ENCODE results near the gene LGI2.
"Not testable (repeated sequence)": the region's sequence is repeated elsewhere in the genome, so short reads cannot be mapped to it uniquely, and the experiment has no call there.

Gene LGI2

GRCh38 chr4:25058796-25059195 is 28.1 kb upstream of the LGI2 start:
- no peak for TF ChIP-seq CTCF (IDR thresholded peaks at IDR 0.05; ENCODE audit: insufficient read depth, low read length, poor library complexity, severe bottlenecking)
- no peak overlapping the region for H3K4me3 ChIP-seq (replicated peaks; ENCODE audit: low read depth, low read length)
- no peaks in the 10 kb centered on the region; the same call in 1 of the 2 replicates for H3K27me3 ChIP-seq (replicated peaks; ENCODE audit: control insufficient read depth, insufficient read depth, low read length)

GRCh38 chr4:25057299-25057698 is 26.6 kb upstream of the LGI2 start:
- no peak for TF ChIP-seq CTCF (IDR thresholded peaks at IDR 0.05; ENCODE audit: insufficient read depth, low read length, poor library complexity, severe bottlenecking)

More at GRCh38 chr4:25058796-25059195, 28.1 kb upstream of the LGI2 start:
- DNase-seq (ENCODE audit: extremely low read depth, insufficient read length) = no peak
- no peaks in the 10 kb centered on the region for H3K36me3 ChIP-seq (ENCODE audit: control insufficient read depth, insufficient read depth, low read length)

GRCh38 chr4:25052037-25052436 is 21.3 kb upstream of the LGI2 start:
- not testable (repeated sequence) for H3K36me3 ChIP-seq (ENCODE audit: control insufficient read depth, insufficient read depth, low read length); H3K4me3 ChIP-seq (replicated peaks; ENCODE audit: low read depth, low read length); DNase-seq (ENCODE audit: extremely low read depth, insufficient read length); H3K27me3 ChIP-seq (replicated peaks; ENCODE audit: control insufficient read depth, insufficient read depth, low read length)

More at GRCh38 chr4:25057299-25057698, 26.6 kb upstream of the LGI2 start:
- no peaks in the 10 kb centered on the region for H3K36me3 ChIP-seq (ENCODE audit: control insufficient read depth, insufficient read depth, low read length)
- no peaks in the 10 kb centered on the region; the same call in 1 of the 2 replicates for H3K27me3 ChIP-seq (replicated peaks; ENCODE audit: control insufficient read depth, insufficient read depth, low read length)
- no peak for DNase-seq (ENCODE audit: extremely low read depth, insufficient read length)
- H3K4me3 ChIP-seq (replicated peaks; ENCODE audit: low read depth, low read length) = no peak overlapping the region

GRCh38 chr4:25051534-25051933 is 20.8 kb upstream of the LGI2 start:
- no peak for DNase-seq (ENCODE audit: extremely low read depth, insufficient read length)
- TF ChIP-seq CTCF (IDR thresholded peaks at IDR 0.05; ENCODE audit: insufficient read depth, low read length, poor library complexity, severe bottlenecking) = no peak
- Histone ChIP-seq H3K36me3 (ENCODE audit: control insufficient read depth, insufficient read depth, low read length) (no peaks in the 10 kb centered on the region), H3K4me3 (replicated peaks; ENCODE audit: low read depth, low read length) (no peak overlapping the region), H3K27me3 (replicated peaks; ENCODE audit: control insufficient read depth, insufficient read depth, low read length) (no peaks in the 10 kb centered on the region; the same call in 1 of the 2 replicates)

GRCh38 chr4:25050370-25051078 is 19.8 kb upstream of the LGI2 start:
- Histone ChIP-seq H3K4me3 (replicated peaks; ENCODE audit: low read depth, low read length) (no peak overlapping the region), H3K27me3 (replicated peaks; ENCODE audit: control insufficient read depth, insufficient read depth, low read length) (no peaks in the 10 kb centered on the region; the same call in 1 of the 2 replicates), H3K36me3 (ENCODE audit: control insufficient read depth, insufficient read depth, low read length) (no peaks in the 10 kb centered on the region)
- DNase-seq (ENCODE audit: extremely low read depth, insufficient read length) = no peak
- TF ChIP-seq CTCF (IDR thresholded peaks at IDR 0.05; ENCODE audit: insufficient read depth, low read length, poor library complexity, severe bottlenecking) = no peak

- no peaks in the 10 kb centered on the region; the same call in 1 of the 2 replicates for H3K27me3 ChIP-seq (replicated peaks; ENCODE audit: control insufficient read depth, insufficient read depth, low read length)
- no peak for TF ChIP-seq CTCF (IDR thresholded peaks at IDR 0.05; ENCODE audit: insufficient read depth, low read length, poor library complexity, severe bottlenecking)
These were observed 12.8 kb upstream of the LGI2 start for GRCh38 chr4:25043548-25043947.

More at GRCh38 chr4:25043548-25043947, 12.8 kb upstream of the LGI2 start:
- no peak for DNase-seq (ENCODE audit: extremely low read depth, insufficient read length)
- no peaks in the 10 kb centered on the region for H3K36me3 ChIP-seq (ENCODE audit: control insufficient read depth, insufficient read depth, low read length)
- H3K4me3 ChIP-seq (replicated peaks; ENCODE audit: low read depth, low read length) = no peak overlapping the region

Measured in GM06990 (cell line).